HEK293 (cell line): Measurements from ENCODE around the gene PPP1R11.

ENCODE experiments used
- CTCF ChIA-PET: fragments of 350-600 bp; formaldehyde crosslinking; extraction: SDS; loops from one replicate; lab custom pipeline; 2021; ENCODE audit warnings: antibody characterized with exemption; lab: Yijun Ruan, JAX
- POLR2A ChIA-PET: fragments of 300-600 bp; formaldehyde crosslinking; extraction: SDS; loops from one replicate; lab custom pipeline; 2020; ENCODE audit warnings: antibody characterized with exemption, inconsistent platforms; lab: Yijun Ruan, JAX
- H3K27ac ChIP-seq: fragments of 200-500 bp; sonication (Bioruptor generic); 2 replicates; pipeline ENCODE4 v1.5.1; 2014; ENCODE audit warnings: low read depth, low read length, control low read depth, inconsistent platforms; ENCODE audit errors: extremely low read depth
- H3K36me3 ChIP-seq, 2 experiments: fragments of 200-500 bp in 1 of 2; sonication (Bioruptor generic) in 1 of 2; 1 replicate in 1 of 2; 2 replicates in 1 of 2; pipeline ENCODE4 v1.5.1; 2014 to 2017; ENCODE audit warnings: inconsistent platforms in 2 of 2, low read length in 2 of 2; ENCODE audit not compliant: control insufficient read depth in 2 of 2, insufficient read depth in 1 of 2
- H3K4me1 ChIP-seq: fragments of 200-500 bp; sonication (Bioruptor generic); 2 replicates; pipeline ENCODE4 v1.5.1; 2014; ENCODE audit warnings: mild to moderate bottlenecking, low read length, inconsistent platforms; ENCODE audit not compliant: control insufficient read depth, insufficient read depth
- H3K4me3 ChIP-seq: 2 replicates; pipeline ENCODE4 v1.5.1; 2011; ENCODE audit warnings: low read depth, mild to moderate bottlenecking, control low read depth, low read length, moderate library complexity
- H3K9me3 ChIP-seq: fragments of 200-500 bp; sonication (Bioruptor generic); 2 replicates; pipeline ENCODE4 v1.5.1; 2014; ENCODE audit warnings: low read depth, low read length, inconsistent platforms; ENCODE audit not compliant: control insufficient read depth, insufficient read depth
- GLI2 ChIP-seq: fragments of 450-650 bp; formaldehyde crosslinking; IDR thresholded peaks from 2 replicates; pipeline ENCODE4; 2017; ENCODE audit warnings: missing biosample characterization, missing genetic modification characterization, low read depth, borderline replicate concordance
- TRIM28 ChIP-seq: IDR thresholded peaks from 2 replicates; pipeline ENCODE4 v1.6.1; 2011; ENCODE audit warnings: low read length, control low read depth, borderline replicate concordance
- ZBTB11 ChIP-seq: fragments of 450-650 bp; formaldehyde crosslinking; conservative IDR thresholded peaks from 2 replicates; pipeline ENCODE4 v1.5.1; 2016; ENCODE audit warnings: low read depth, missing biosample characterization, missing genetic modification characterization
- ZBTB26 ChIP-seq: fragments of 450-650 bp; formaldehyde crosslinking; optimal IDR thresholded peaks from 2 replicates; pipeline ENCODE3; 2016; ENCODE audit warnings: missing biosample characterization, mild to moderate bottlenecking, missing genetic modification characterization
- ZNF18 ChIP-seq: fragments of 450-650 bp; formaldehyde crosslinking; IDR thresholded peaks from 2 replicates; pipeline ENCODE4 v1.5.1; 2016; ENCODE audit warnings: missing biosample characterization, missing genetic modification characterization
- ZNF341 ChIP-seq: fragments of 450-650 bp; formaldehyde crosslinking; IDR thresholded peaks from 2 replicates; pipeline ENCODE4; 2016; ENCODE audit warnings: low read depth, missing biosample characterization, missing genetic modification characterization
- ZNF37A ChIP-seq: fragments of 450-650 bp; IDR thresholded peaks from 2 replicates; pipeline ENCODE4 v1.5.1; 2018; ENCODE audit warnings: missing biosample characterization, missing genetic modification characterization
- ZNF629 ChIP-seq: fragments of 450-650 bp; formaldehyde crosslinking; IDR thresholded peaks from 2 replicates; pipeline ENCODE4 v1.5.1; 2017; ENCODE audit warnings: missing biosample characterization, missing genetic modification characterization
- ZNF670 ChIP-seq: fragments of 450-650 bp; formaldehyde crosslinking; IDR thresholded peaks from 2 replicates; pipeline ENCODE4 v1.5.1; 2016; ENCODE audit warnings: missing biosample characterization, missing genetic modification characterization, low read depth
- ZNF704 ChIP-seq: fragments of 450-650 bp; formaldehyde crosslinking; IDR thresholded peaks from 2 replicates; pipeline ENCODE4 v1.5.1; 2016; ENCODE audit warnings: missing biosample characterization, missing genetic modification characterization
- ZSCAN30 ChIP-seq: fragments of 450-650 bp; IDR thresholded peaks from 2 replicates; pipeline ENCODE4 v1.5.1; 2018; ENCODE audit warnings: missing biosample characterization, mild to moderate bottlenecking, missing genetic modification characterization, moderate library complexity

PPP1R11 gene

GRCh38 chr6:30103872-30104179, 36.8 kb downstream of the PPP1R11 start:
- Histone ChIP-seq H3K36me3 (no peaks in the 10 kb centered on the region), H3K4me1 (peaks cover 7% of the 10 kb centered on the region; the same call in 1 of the 2 replicates), H3K9me3 (no peaks in the 10 kb centered on the region), H3K27ac (no peak overlapping the region), H3K4me3 (no peak overlapping the region)
- TF ChIP-seq ZSCAN30 (tag by site-specific recombination) (no peak), ZNF37A (tag by site-specific recombination) (no peak)
- POLR2A ChIA-PET: interaction anchor here (0.7 to 2.7 kb wide), 6 partner anchors 20 to 110 kb away, joined by 3 to 20 read pairs (median 6); partner anchors contain the start of genes POLR1H, PPP1R11 and TRIM26
- CTCF ChIA-PET: interaction anchor here (0.6 to 5.7 kb wide), 43 partner anchors 7 to 1967 kb away, joined by 3 to 200 read pairs (median 4); partner anchors contain the start of genes POLR1H, PPP1R11, TRIM31 and TRIM40

GRCh38 chr6:30104661-30105060, 37.7 kb downstream of the PPP1R11 start:
- TF ChIP-seq GLI2 (tag by site-specific recombination) (no peak), TRIM28 (no peak), ZNF341 (tag by site-specific recombination) (peak; percentile 22; the same call in 1 of the 2 replicates)
- ChIA-PET POLR2A (interaction anchor here (0.6 to 2.7 kb wide), 3 partner anchors 26 to 1723 kb away, joined by 3 to 20 read pairs (median 4); partner anchors contain the start of genes HSPA1B and TRIM39), CTCF (interaction anchor here (0.6 to 5.7 kb wide), 22 partner anchors 10 to 349 kb away, joined by 3 to 200 read pairs (median 5); partner anchors contain the start of genes POLR1H, TRIM31 and TRIM40)
- H3K9me3 ChIP-seq: no peaks in the 10 kb centered on the region
- H3K4me3 ChIP-seq: no peak overlapping the region
- H3K27ac ChIP-seq: no peak overlapping the region
- peaks cover 7% of the 10 kb centered on the region; the same call in 1 of the 2 replicates for H3K4me1 ChIP-seq
- no peaks in the 10 kb centered on the region for H3K36me3 ChIP-seq

GRCh38 chr6:30111266-30111856, 44.4 kb downstream of the PPP1R11 start:
- CTCF ChIA-PET: interaction anchor here (0.6 to 6.8 kb wide), 4 partner anchors 8 to 279 kb away, joined by 3 to 78 read pairs (median 3); no protein-coding TSS in a partner anchor
- H3K4me3 ChIP-seq: no peak overlapping the region
- TF ChIP-seq ZBTB26 (tag by site-specific recombination): no peak
- TF ChIP-seq ZNF18: no peak
- no peak for TF ChIP-seq ZNF670
- no peak for TF ChIP-seq ZNF704 (tag by site-specific recombination)
- no peak for TF ChIP-seq ZNF629 (tag by site-specific recombination)
- TF ChIP-seq ZBTB11 (tag by site-specific recombination): no peak
- TF ChIP-seq, all 188 proteins: peak for 0
- POLR2A ChIA-PET: interaction anchor here (0.8 kb wide), 1 partner anchor 9 kb away, joined by 3 read pairs; no protein-coding TSS in a partner anchor
- no peaks in the 10 kb centered on the region for H3K36me3 ChIP-seq
- no peak overlapping the region for H3K27ac ChIP-seq
- no peaks in the 10 kb centered on the region for H3K9me3 ChIP-seq
- H3K4me1 ChIP-seq: no peaks in the 10 kb centered on the region
